Fibroblast of skin of back (primary cell): ENCODE results near the gene PHTF2.
A peak's percentile ranks its signal among the peaks of the same experiment; 100 is the strongest.

Source experiments
- DNase-seq: peaks from one replicate; pipeline ENCODE4 v3.0.0-alpha.2; 2013

Gene PHTF2

GRCh38 chr7:77940647-77941046 is 142.1 kb downstream of the PHTF2 start:
- DNase-seq, result peak; percentile 45

- DNase-seq, result no peak
Observed at GRCh38 chr7:77942431-77942830, 143.9 kb downstream of the PHTF2 start.

GRCh38 chr7:77944183-77945182 is 145.9 kb downstream of the PHTF2 start:
- no peak for DNase-seq

GRCh38 chr7:77950548-77950947 is 152.0 kb downstream of the PHTF2 start:
- DNase-seq, result no peak

GRCh38 chr7:77954773-77955555 is 156.4 kb downstream of the PHTF2 start:
- no peak for DNase-seq

- no peak for DNase-seq
Observed at GRCh38 chr7:77958436-77958835, 159.9 kb downstream of the PHTF2 start.

GRCh38 chr7:77959080-77959479 is 160.5 kb downstream of the PHTF2 start:
- no peak for DNase-seq

GRCh38 chr7:77960336-77960735 is 161.8 kb downstream of the PHTF2 start:
- DNase-seq, result no peak

- DNase-seq, result no peak
Observed at GRCh38 chr7:77967429-77967828, 168.9 kb downstream of the PHTF2 start.

- no peak for DNase-seq
Observed at GRCh38 chr7:77971726-77972125, 173.2 kb downstream of the PHTF2 start.

GRCh38 chr7:77975672-77976480 is 177.3 kb downstream of the PHTF2 start:
- no peak for DNase-seq

GRCh38 chr7:77979219-77979618 is 180.6 kb downstream of the PHTF2 start:
- DNase-seq, result peak; percentile 16

- DNase-seq, result no peak
Observed at GRCh38 chr7:77980087-77980713, 181.6 kb downstream of the PHTF2 start.

- no peak for DNase-seq
Observed at GRCh38 chr7:77982926-77983550, 184.5 kb downstream of the PHTF2 start.

GRCh38 chr7:77983973-77984372 is 185.4 kb downstream of the PHTF2 start:
- no peak for DNase-seq

- no peak for DNase-seq
Observed at GRCh38 chr7:77985232-77985973, 186.8 kb downstream of the PHTF2 start.

- no peak for DNase-seq
Observed at GRCh38 chr7:77985974-77986339, 187.4 kb downstream of the PHTF2 start.

- no peak for DNase-seq
Observed at GRCh38 chr7:77989981-77990566, 191.5 kb downstream of the PHTF2 start.

GRCh38 chr7:77991656-77992055 is 193.1 kb downstream of the PHTF2 start:
- no peak for DNase-seq

- no peak for DNase-seq
Observed at GRCh38 chr7:77993838-77994237, 195.3 kb downstream of the PHTF2 start.

- no peak for DNase-seq
Observed at GRCh38 chr7:77995717-77996116, 197.1 kb downstream of the PHTF2 start.
